CD4-positive, alpha-beta T cell (primary cell): ENCODE measurements around the gene ASPHD2. TPM values are rescaled to one million over a fixed set of nuclear protein-coding genes. Genes with fewer than 3 reads are reported as not detected.

Experiments used
- ATAC-seq: fragments of 200-7000 bp; cut with Tn5 transposase; one replicate; pipeline ENCODE4 v1.10.0; 2022; ENCODE audit warnings: mild to moderate bottlenecking; ENCODE audit not compliant: poor library complexity
- CTCF ChIA-PET: fragments of 350-600 bp; sonication (Branson Sonifier 250); formaldehyde crosslinking; loops from one replicate; lab custom pipeline; 2021; ENCODE audit warnings: antibody characterized with exemption, inconsistent platforms; lab: Charles Lee
- POLR2A ChIA-PET: fragments of 350-600 bp; sonication (Branson Sonifier 250); formaldehyde crosslinking; loops from one replicate; lab custom pipeline; 2021; ENCODE audit warnings: antibody characterized with exemption, inconsistent platforms; lab: Charles Lee
- DNase-seq, 14 experiments: peaks; one replicate each; pipeline ENCODE4 v3.0.0-alpha.2; 2013 to 2020; ENCODE audit warnings: mixed read lengths in 2 of 14
- H3K27ac ChIP-seq, 2 donors: one replicate each; pipeline versions ENCODE4 v1.5.1 to v1.7.0; 2013; ENCODE audit warnings: low read length in 2 of 2, low read depth in 1 of 2, mild to moderate bottlenecking in 1 of 2
- H3K27me3 ChIP-seq, 2 experiments: 1 replicate in 1 of 2; 2 replicates in 1 of 2; pipeline versions ENCODE4 v1.6.1 to v1.7.0; 2013; ENCODE audit warnings: low read length in 2 of 2, control low read depth in 1 of 2, mild to moderate bottlenecking in 1 of 2, moderate library complexity in 1 of 2; ENCODE audit not compliant: insufficient read depth in 2 of 2, control insufficient read depth in 1 of 2
- H3K36me3 ChIP-seq: one replicate; pipeline ENCODE4 v1.6.1; 2013; ENCODE audit warnings: low read length, control low read depth; ENCODE audit not compliant: insufficient read depth
- H3K4me1 ChIP-seq: one replicate; pipeline ENCODE4 v1.6.1; 2013; ENCODE audit warnings: low read length, control low read depth; ENCODE audit not compliant: insufficient read depth
- H3K4me3 ChIP-seq: one replicate; pipeline ENCODE4 v1.5.1; 2013; ENCODE audit warnings: mild to moderate bottlenecking, low read length, moderate library complexity
- H3K9me3 ChIP-seq, 2 experiments: 1 replicate in 1 of 2; 2 replicates in 1 of 2; pipeline versions ENCODE4 v1.6.1 to v1.7.0; 2013; ENCODE audit warnings: low read length in 2 of 2, mild to moderate bottlenecking in 2 of 2, control low read depth in 1 of 2, moderate library complexity in 1 of 2; ENCODE audit not compliant: control insufficient read depth in 1 of 2, insufficient read depth in 1 of 2
- H3K27ac Mint-ChIP-seq: one replicate; pipeline ENCODE4 v1.8.0; 2020; ENCODE audit warnings: mixed read lengths
- H3K27me3 Mint-ChIP-seq: one replicate; pipeline ENCODE4 v1.8.0; 2021; ENCODE audit warnings: mixed read lengths
- H3K36me3 Mint-ChIP-seq: one replicate; pipeline ENCODE4 v1.8.0; 2021; ENCODE audit warnings: low read depth, mixed read lengths
- H3K4me1 Mint-ChIP-seq: one replicate; pipeline ENCODE4 v1.8.0; 2021; ENCODE audit warnings: low read depth, mixed read lengths
- H3K4me3 Mint-ChIP-seq: one replicate; pipeline ENCODE4 v1.8.0; 2020; ENCODE audit warnings: mild to moderate bottlenecking, mixed read lengths
- H3K9me3 Mint-ChIP-seq: one replicate; pipeline ENCODE4 v1.8.0; 2020; ENCODE audit warnings: mixed read lengths
- intact Hi-C, 2 experiments: fragments of 100-400 bp; cut with DNase I in 1 of 2; cut with micrococcal nuclease in 1 of 2; formaldehyde crosslinking; loops; one replicate each; pipeline versions ENCODE4 v1.15.1 to v1.9.0; 2023 to 2025; cut with DNase I, micrococcal nuclease
- total RNA-seq, 174 experiments: library from RNA in 2 of 174; stranded (reverse) in 2 of 174; gene quantifications; one replicate each; pipeline ENCODE4 v1.2.3 and lab custom pipeline; 2021 to 2026
- TF ChIP-seq, protein P1 (sequence below): fragments of 200-600 bp; IDR thresholded peaks from one replicate; pipeline ENCODE4 v1.8.0; 2022; ENCODE audit warnings: antibody characterized with exemption, mild to moderate bottlenecking

Gene ASPHD2
- total RNA-seq, 2 experiments from 2014 or later = 0.70 to 0.85 TPM

DNA sequence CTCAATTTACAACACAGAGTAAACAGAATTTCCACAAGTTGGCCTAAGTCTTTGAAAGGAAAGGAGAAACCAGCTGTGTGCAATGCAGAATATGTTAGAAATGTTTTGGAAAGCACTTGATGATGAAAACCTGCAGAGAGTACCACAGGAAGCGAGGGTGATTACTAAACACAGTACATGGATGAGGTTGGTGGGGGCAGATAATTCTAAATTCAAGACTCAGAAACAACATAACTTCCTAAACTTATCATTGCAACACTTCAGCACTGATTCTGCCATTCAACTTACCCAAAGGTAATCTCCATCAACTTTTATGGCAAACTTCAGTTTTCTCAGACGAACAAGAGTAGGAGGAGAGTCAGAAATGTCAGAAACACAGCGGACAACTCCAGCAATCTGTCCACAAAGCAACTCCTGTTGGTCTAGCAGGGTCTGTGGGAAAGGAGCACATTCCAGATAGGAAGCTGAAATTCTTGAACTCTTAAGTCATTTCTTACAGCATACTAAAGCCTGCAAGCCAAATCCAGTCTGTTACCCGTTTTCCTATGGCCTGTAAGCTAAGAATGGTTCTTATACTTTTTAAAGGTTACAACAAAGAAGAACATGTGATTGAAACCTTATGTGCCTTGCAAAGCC is 47.8 kb downstream of the ASPHD2 start:
- peaks cover 45% of the 10 kb centered on the region for H3K4me1 Mint-ChIP-seq
- ATAC-seq = no peak
- H3K4me3 Mint-ChIP-seq = no peak overlapping the region
- no peaks in the 10 kb centered on the region for H3K27me3 ChIP-seq
- H3K27ac Mint-ChIP-seq = no peak overlapping the region
- ChIA-PET POLR2A (no interaction called here), CTCF (no interaction called here)
- H3K4me3 ChIP-seq = no peak overlapping the region
- intact Hi-C loops = no loop called here
- peaks cover 54% of the 10 kb centered on the region for H3K36me3 ChIP-seq
- no peaks in the 10 kb centered on the region for H3K27me3 Mint-ChIP-seq
- H3K36me3 Mint-ChIP-seq = peaks cover 74% of the 10 kb centered on the region
- TF ChIP-seq, protein P1, sequence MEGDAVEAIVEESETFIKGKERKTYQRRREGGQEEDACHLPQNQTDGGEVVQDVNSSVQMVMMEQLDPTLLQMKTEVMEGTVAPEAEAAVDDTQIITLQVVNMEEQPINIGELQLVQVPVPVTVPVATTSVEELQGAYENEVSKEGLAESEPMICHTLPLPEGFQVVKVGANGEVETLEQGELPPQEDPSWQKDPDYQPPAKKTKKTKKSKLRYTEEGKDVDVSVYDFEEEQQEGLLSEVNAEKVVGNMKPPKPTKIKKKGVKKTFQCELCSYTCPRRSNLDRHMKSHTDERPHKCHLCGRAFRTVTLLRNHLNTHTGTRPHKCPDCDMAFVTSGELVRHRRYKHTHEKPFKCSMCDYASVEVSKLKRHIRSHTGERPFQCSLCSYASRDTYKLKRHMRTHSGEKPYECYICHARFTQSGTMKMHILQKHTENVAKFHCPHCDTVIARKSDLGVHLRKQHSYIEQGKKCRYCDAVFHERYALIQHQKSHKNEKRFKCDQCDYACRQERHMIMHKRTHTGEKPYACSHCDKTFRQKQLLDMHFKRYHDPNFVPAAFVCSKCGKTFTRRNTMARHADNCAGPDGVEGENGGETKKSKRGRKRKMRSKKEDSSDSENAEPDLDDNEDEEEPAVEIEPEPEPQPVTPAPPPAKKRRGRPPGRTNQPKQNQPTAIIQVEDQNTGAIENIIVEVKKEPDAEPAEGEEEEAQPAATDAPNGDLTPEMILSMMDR = no peak
- no peak for DNase-seq
- H3K27ac ChIP-seq = no peak overlapping the region
- H3K9me3 Mint-ChIP-seq = no peaks in the 10 kb centered on the region
- no peaks in the 10 kb centered on the region for H3K9me3 ChIP-seq
- peaks cover 32% of the 10 kb centered on the region for H3K4me1 ChIP-seq

DNA sequence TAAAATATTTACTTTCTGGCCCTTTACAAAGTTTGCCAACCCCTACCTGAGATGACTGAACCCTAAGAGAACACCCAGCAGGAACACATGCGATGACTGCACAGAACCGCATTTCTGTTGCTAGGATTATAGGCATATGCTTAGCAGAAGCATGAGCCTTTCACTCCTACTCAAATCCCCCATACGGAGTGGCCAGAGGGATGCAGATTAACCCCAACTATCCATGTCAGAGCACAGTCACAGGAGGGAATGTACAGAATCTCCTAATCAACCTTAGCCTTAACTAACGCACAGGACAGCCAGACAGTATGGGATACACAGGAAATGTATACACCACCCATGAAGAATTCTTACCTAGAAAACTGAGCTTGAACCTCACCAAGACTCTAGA is 48.3 kb downstream of the ASPHD2 start:
- peaks cover 69% of the 10 kb centered on the region for H3K36me3 Mint-ChIP-seq
- POLR2A ChIA-PET = no interaction called here
- ATAC-seq (no peak), DNase-seq (no peak)
- no peaks in the 10 kb centered on the region for H3K27me3 ChIP-seq
- no peaks in the 10 kb centered on the region for H3K27me3 Mint-ChIP-seq
- CTCF ChIA-PET = no interaction called here
- peaks cover 35% of the 10 kb centered on the region for H3K4me1 ChIP-seq
- no peak overlapping the region for H3K4me3 ChIP-seq
- H3K4me3 Mint-ChIP-seq = no peak overlapping the region
- peaks cover 49% of the 10 kb centered on the region for H3K36me3 ChIP-seq
- no peak overlapping the region for H3K27ac Mint-ChIP-seq
- TF ChIP-seq, protein P1 = no peak
- intact Hi-C loops = no loop called here
- no peak overlapping the region for H3K27ac ChIP-seq
- H3K4me1 Mint-ChIP-seq = peaks cover 50% of the 10 kb centered on the region
- no peaks in the 10 kb centered on the region for H3K9me3 ChIP-seq
- no peaks in the 10 kb centered on the region for H3K9me3 Mint-ChIP-seq

DNA sequence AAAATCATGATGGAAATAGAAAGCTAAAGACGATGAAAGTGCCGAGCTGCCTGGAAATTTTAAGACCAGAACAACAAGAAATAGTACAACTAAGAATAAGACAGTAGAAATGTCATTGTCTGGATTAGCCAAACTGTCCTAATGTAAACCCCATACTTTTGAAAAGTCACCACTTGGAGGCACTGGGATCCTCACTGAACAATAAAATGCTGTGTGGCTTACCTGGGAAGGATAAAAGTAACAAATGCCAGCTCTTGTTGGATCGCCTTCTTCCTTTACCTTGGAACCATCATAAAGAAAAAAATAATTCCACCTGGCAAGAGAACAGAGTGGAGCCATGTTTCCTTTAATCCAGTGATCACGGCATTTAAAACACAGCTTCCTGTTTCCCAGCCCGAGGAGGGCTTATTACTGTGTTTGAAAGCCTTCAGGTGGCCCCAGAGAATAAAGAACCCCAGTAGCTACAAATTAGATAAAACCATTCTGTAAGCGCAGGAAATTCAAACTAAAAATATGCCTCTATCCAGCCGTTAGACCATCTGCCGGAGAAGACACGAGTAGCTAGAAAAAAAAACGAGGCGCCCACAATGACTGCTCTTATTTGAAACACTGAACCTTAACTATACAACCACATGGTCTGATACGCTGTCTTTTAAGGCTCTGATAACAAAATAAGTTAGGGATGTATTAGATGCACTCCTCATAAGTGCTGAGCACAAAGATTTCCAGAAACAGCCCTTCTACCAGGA is 50.2 kb downstream of the ASPHD2 start:
- Histone ChIP-seq H3K4me1 (peaks cover 48% of the 10 kb centered on the region), H3K4me3 (peak overlapping the region; percentile 38), H3K9me3 (no peaks in the 10 kb centered on the region), H3K27ac (peak overlapping the region in 1 of 2 donors; percentile 30), H3K27me3 (no peaks in the 10 kb centered on the region), H3K36me3 (peaks cover 31% of the 10 kb centered on the region)
- H3K27ac Mint-ChIP-seq = peak overlapping the region; percentile 5
- TF ChIP-seq, protein P1 = no peak
- ChIA-PET CTCF (interaction anchor here (0.7 to 0.9 kb wide), 3 partner anchors 22 to 1391 kb away, joined by 3 to 4 read pairs (median 3); no protein-coding TSS in a partner anchor), POLR2A (interaction anchor here (1.2 kb wide), 2 partner anchors 33 to 50 kb away, joined by 3 to 4 read pairs; partner anchors contain the start of genes ASPHD2 and TFIP11)
- peak overlapping the region; percentile 71 for H3K4me3 Mint-ChIP-seq
- ATAC-seq = no peak
- peak in 1 of 14 experiments; percentile 23 for DNase-seq
- intact Hi-C loops = no loop called here
- no peaks in the 10 kb centered on the region for H3K27me3 Mint-ChIP-seq
- H3K4me1 Mint-ChIP-seq = peaks cover 67% of the 10 kb centered on the region
- no peaks in the 10 kb centered on the region for H3K9me3 Mint-ChIP-seq
- H3K36me3 Mint-ChIP-seq = peaks cover 62% of the 10 kb centered on the region
